HCT116 (cell line): ENCODE results near the gene C2CD2. TPM values are rescaled to one million over a fixed set of nuclear protein-coding genes. Genes with fewer than 3 reads are reported as not detected.

ENCODE experiments used
- ATAC-seq: fragments of 200-7000 bp; cut with Tn5 transposase; 2 replicates; pipeline ENCODE4 v1.9.1; 2020; ENCODE audit warnings: mild to moderate bottlenecking, moderate library complexity
- BruUV-seq: library from RNA; stranded (reverse); fragments of 400-500 nt; replicated peaks from 2 replicates; lab custom pipeline; 2021; lab: Mats Ljungman, UMichigan
- CTCF ChIA-PET: fragments of 300-600 bp; sonication (Branson Sonifier 250); formaldehyde crosslinking; loops from one replicate; lab custom pipeline; 2021; ENCODE audit warnings: antibody characterized with exemption; lab: Charles Lee
- POLR2A ChIA-PET: fragments of 300-600, 350-600 bp; sonication (Branson Sonifier 250); formaldehyde crosslinking; loops from one replicate; lab custom pipeline; 2021; ENCODE audit warnings: antibody characterized with exemption; lab: Charles Lee
- RAD21 ChIA-PET, 2 experiments: fragments of 300-600 bp; sonication (Branson Sonifier 250); formaldehyde crosslinking; loops; one replicate each; lab custom pipeline; 2023; ENCODE audit warnings: low total read pairs in 2 of 2; ENCODE audit not compliant: uncharacterized antibody in 2 of 2, unreplicated experiment in 2 of 2, low non-redundant PET in 1 of 2; lab: Charles Lee
- DNase-seq: peaks from one replicate; pipeline ENCODE4 v3.0.0-alpha.2; 2010; ENCODE audit warnings: low read depth, low spot score
- H2AFZ ChIP-seq: fragments of 200-600 bp; shearing (Covaris generic), sonication (generic); 2 replicates; pipeline ENCODE4 v1.6.1; 2017; ENCODE audit warnings: low read depth, mixed run types, mixed read lengths, antibody characterized with exemption, low read length; ENCODE audit not compliant: poor library complexity, severe bottlenecking
- H3K27ac ChIP-seq: 2 replicates; pipeline ENCODE4 v1.5.1; 2012; ENCODE audit warnings: low read depth, low read length
- H3K27me3 ChIP-seq: fragments of 200-600 bp; sonication (generic); 2 replicates; pipeline ENCODE4 v1.6.1; 2016; ENCODE audit warnings: mixed run types, low read length, mixed read lengths; ENCODE audit not compliant: insufficient read depth
- H3K36me3 ChIP-seq, 2 experiments: fragments of 200-500 bp in 1 of 2; fragments of 200-600 bp in 1 of 2; sonication (Bioruptor generic) in 1 of 2; sonication (generic) in 1 of 2; 2 replicates each; pipeline versions ENCODE4 v1.5.1 to v1.6.1; 2014 to 2016; ENCODE audit warnings: low read length in 2 of 2, inconsistent platforms in 1 of 2, mixed read lengths in 1 of 2, mixed run types in 1 of 2; ENCODE audit not compliant: insufficient read depth in 2 of 2, control insufficient read depth in 1 of 2
- H3K4me1 ChIP-seq, 2 experiments: fragments of 200-600 bp in 1 of 2; sonication (generic) in 1 of 2; 2 replicates each; pipeline versions ENCODE4 v1.5.1 to v1.6.1; 2012 to 2017; ENCODE audit warnings: low read length in 2 of 2, inconsistent platforms in 1 of 2, mild to moderate bottlenecking in 1 of 2, mixed read lengths in 1 of 2, mixed run types in 1 of 2, moderate library complexity in 1 of 2; ENCODE audit not compliant: insufficient read depth in 2 of 2, control insufficient read depth in 1 of 2
- H3K4me2 ChIP-seq: fragments of 200-600 bp; sonication (generic); 2 replicates; pipeline ENCODE4 v1.6.1; 2017; ENCODE audit warnings: mixed run types, low read length, mixed read lengths
- H3K4me3 ChIP-seq, 2 experiments: fragments of 200-600 bp in 1 of 2; sonication (generic) in 1 of 2; replicated peaks in 1 of 2; 2 replicates each; pipeline ENCODE4 v1.5.1; 2011 to 2016; ENCODE audit warnings: low read length in 2 of 2, control low read depth in 1 of 2, low read depth in 1 of 2, mild to moderate bottlenecking in 1 of 2, mixed read lengths in 1 of 2, mixed run types in 1 of 2
- H3K79me2 ChIP-seq: fragments of 200-600 bp; sonication (generic); 2 replicates; pipeline ENCODE4 v1.6.1; 2017; ENCODE audit warnings: mild to moderate bottlenecking, mixed run types, low read length, moderate library complexity, mixed read lengths; ENCODE audit not compliant: insufficient read depth
- H3K9ac ChIP-seq: fragments of 200-600 bp; sonication (generic); 2 replicates; pipeline ENCODE4 v1.6.1; 2016; ENCODE audit warnings: low read length, mixed read lengths
- H3K9me2 ChIP-seq: fragments of 200-600 bp; sonication (generic), shearing (Covaris generic); 2 replicates; pipeline ENCODE4 v1.6.1; 2017; ENCODE audit warnings: mixed run types, mild to moderate bottlenecking, moderate library complexity; ENCODE audit not compliant: insufficient read depth
- H3K9me3 ChIP-seq, 2 experiments: fragments of 200-500 bp in 1 of 2; fragments of 200-600 bp in 1 of 2; sonication (Bioruptor generic) in 1 of 2; sonication (generic) in 1 of 2; 2 replicates each; pipeline ENCODE4 v1.6.1; 2014 to 2017; ENCODE audit warnings: low read length in 2 of 2, mixed read lengths in 2 of 2, inconsistent platforms in 1 of 2, low read depth in 1 of 2, mild to moderate bottlenecking in 1 of 2, mixed run types in 1 of 2, moderate library complexity in 1 of 2; ENCODE audit not compliant: control insufficient read depth in 1 of 2, insufficient read depth in 1 of 2
- H4K20me1 ChIP-seq: fragments of 200-600 bp; sonication (generic), shearing (Covaris generic); 2 replicates; pipeline ENCODE4 v1.6.1; 2017; ENCODE audit warnings: mixed run types, mild to moderate bottlenecking, moderate library complexity; ENCODE audit not compliant: insufficient read depth
- ATF3 ChIP-seq: IDR thresholded peaks from 2 replicates; pipeline ENCODE4 v1.6.1; 2012
- CBX3 ChIP-seq: IDR thresholded peaks from 2 replicates; pipeline ENCODE4 v1.6.1; 2012; ENCODE audit warnings: low read depth
- EZH2phosphoT487 ChIP-seq: fragments of 200-600 bp; IDR thresholded peaks from 2 replicates; pipeline ENCODE4 v1.6.1; 2018; ENCODE audit warnings: antibody characterized with exemption, borderline replicate concordance
- JUND ChIP-seq: IDR thresholded peaks from 2 replicates; pipeline ENCODE4 v1.6.1; 2012
- RAD21 ChIP-seq: IDR thresholded peaks from 2 replicates; pipeline ENCODE4 v1.6.1; 2012; ENCODE audit warnings: low read depth, mild to moderate bottlenecking
- SP1 ChIP-seq: IDR thresholded peaks from 2 replicates; pipeline ENCODE4 v1.6.1; 2012; ENCODE audit warnings: low read depth
- TCF7L2 ChIP-seq: IDR thresholded peaks from 2 replicates; pipeline ENCODE4 v1.7.0; 2011; ENCODE audit warnings: borderline replicate concordance, inconsistent platforms; ENCODE audit not compliant: insufficient read depth, insufficient read length; ENCODE audit errors: extremely low read depth
- ZBTB33 ChIP-seq: IDR thresholded peaks from 2 replicates; pipeline ENCODE4 v1.6.1; 2011; ENCODE audit warnings: mild to moderate bottlenecking, low read length, moderate library complexity; ENCODE audit not compliant: insufficient replicate concordance; ENCODE audit errors: extremely low read depth
- intact Hi-C: fragments of 100-400 bp; cut with micrococcal nuclease; formaldehyde crosslinking; loops from 2 replicates; pipeline ENCODE4 v1.10.0; 2022
- total RNA-seq: library from RNA; stranded (reverse); gene quantifications from one replicate; pipeline ENCODE4 v1.2.1, GENCODE V29; 2021; ENCODE audit not compliant: unreplicated experiment

Gene C2CD2
- total RNA-seq, 1 experiment from 2014 or later, result 22.0 TPM

- ChIA-PET RAD21 (no interaction called here), POLR2A (no interaction called here), CTCF (no interaction called here)
- TF ChIP-seq ATF3 (no peak), SP1 (no peak), RAD21 (no peak), CBX3 (no peak), JUND (no peak), ZBTB33 (no peak), EZH2phosphoT487 (no peak), TCF7L2 (no peak)
- no peaks in the 10 kb centered on the region for H3K9me2 ChIP-seq
- H3K4me1 ChIP-seq, result no peaks in the 10 kb centered on the region
- H2AFZ ChIP-seq, result no peak overlapping the region
- no TSS peak for BruUV-seq
- no peak overlapping the region for H3K4me2 ChIP-seq
- no peak overlapping the region for H3K4me3 ChIP-seq
- intact Hi-C loops, result loop anchor here (10.0 kb wide), 1 partner anchor 245 kb away; no protein-coding TSS in a partner anchor
- 0 out of 4 replicates have a peak, but pooled peaks cover 0 to 5% of the 10 kb centered on the region in 2 experiments for H3K36me3 ChIP-seq
- no peaks in the 10 kb centered on the region for H4K20me1 ChIP-seq
- H3K27me3 ChIP-seq, result no peaks in the 10 kb centered on the region
- H3K27ac ChIP-seq, result no peak overlapping the region
- DNase-seq (no peak), ATAC-seq (no peak)
- no peaks in the 10 kb centered on the region for H3K9me3 ChIP-seq
- no peak overlapping the region for H3K9ac ChIP-seq
- H3K79me2 ChIP-seq, result peaks cover 28% of the 10 kb centered on the region
Measured at GRCh38 chr21:41869771-41870170, 84.0 kb downstream of the C2CD2 start.
